HEK293T (cell line): Measurements from ENCODE around the gene TCP11.

Source experiments
- CTCF ChIA-PET: fragments of 350-600 bp; formaldehyde crosslinking; extraction: SDS; loops from one replicate; lab custom pipeline; 2021; ENCODE audit warnings: antibody characterized with exemption, inconsistent platforms; lab: Yijun Ruan, JAX
- POLR2A ChIA-PET: fragments of 350-600 bp; formaldehyde crosslinking; extraction: SDS; loops from one replicate; lab custom pipeline; 2020; ENCODE audit warnings: antibody characterized with exemption, inconsistent platforms; lab: Yijun Ruan, JAX
- DNase-seq: peaks from one replicate; pipeline ENCODE4 v3.0.0; 2012; ENCODE audit warnings: mixed read lengths; ENCODE audit errors: extremely low spot score
- ARNT ChIP-seq: fragments of 450-650 bp; IDR thresholded peaks from 2 replicates; pipeline ENCODE4 v1.6.1; 2017; ENCODE audit warnings: mild to moderate bottlenecking
- BHLHE40 ChIP-seq: fragments of 450-650 bp; IDR thresholded peaks from 2 replicates; pipeline ENCODE4 v1.6.1; 2016; ENCODE audit warnings: mild to moderate bottlenecking, moderate library complexity, borderline replicate concordance
- CTBP1 ChIP-seq: fragments of 450-650 bp; IDR thresholded peaks from 2 replicates; pipeline ENCODE4 v1.6.1; 2016; ENCODE audit warnings: borderline replicate concordance
- ELF4 ChIP-seq: fragments of 450-650 bp; IDR thresholded peaks from 2 replicates; pipeline ENCODE4 v1.6.1; 2017; ENCODE audit warnings: antibody characterized with exemption
- FOXA1 ChIP-seq: fragments of 450-650 bp; IDR thresholded peaks from 2 replicates; pipeline ENCODE4 v1.6.1; 2016; ENCODE audit warnings: mild to moderate bottlenecking
- FOXK2 ChIP-seq: fragments of 450-650 bp; IDR thresholded peaks from 2 replicates; pipeline ENCODE4 v1.6.1; 2016; ENCODE audit warnings: mild to moderate bottlenecking
- FOXM1 ChIP-seq: fragments of 450-650 bp; IDR thresholded peaks from 2 replicates; pipeline ENCODE4 v1.6.1; 2017; ENCODE audit warnings: mild to moderate bottlenecking, borderline replicate concordance
- HDGF ChIP-seq: fragments of 450-650 bp; IDR thresholded peaks from 2 replicates; pipeline ENCODE4 v1.6.1; 2017; ENCODE audit warnings: antibody characterized with exemption, borderline replicate concordance
- L3MBTL2 ChIP-seq: fragments of 450-650 bp; conservative IDR thresholded peaks from 2 replicates; pipeline ENCODE4 v1.6.1; 2016; ENCODE audit warnings: mild to moderate bottlenecking
- LEF1 ChIP-seq: fragments of 450-650 bp; IDR thresholded peaks from 2 replicates; pipeline ENCODE4 v1.6.1; 2017; ENCODE audit warnings: mild to moderate bottlenecking, borderline replicate concordance
- NFRKB ChIP-seq: fragments of 450-650 bp; IDR thresholded peaks from 2 replicates; pipeline ENCODE4 v1.6.1; 2016; ENCODE audit warnings: mild to moderate bottlenecking, moderate library complexity
- SP1 ChIP-seq: fragments of 450-650 bp; IDR thresholded peaks from 2 replicates; pipeline ENCODE4 v1.6.1; 2017
- SUZ12 ChIP-seq: fragments of 450-650 bp; IDR thresholded peaks from 2 replicates; pipeline ENCODE4 v1.6.1; 2016; ENCODE audit warnings: mild to moderate bottlenecking
- TARDBP ChIP-seq: fragments of 450-650 bp; IDR thresholded peaks from 2 replicates; pipeline ENCODE4 v1.6.1; 2016
- ZNF384 ChIP-seq: fragments of 450-650 bp; IDR thresholded peaks from 2 replicates; pipeline ENCODE4 v1.6.1; 2016
- TF ChIP-seq, protein P1 (sequence below): fragments of 450-650 bp; IDR thresholded peaks from 2 replicates; pipeline ENCODE4 v1.6.1; 2016

The TCP11 gene

GRCh38 chr6:35086636-35087360, 54.3 kb downstream of the TCP11 start:
- ChIA-PET POLR2A (no interaction called here), CTCF (interaction anchor here (0.6 kb wide), 1 partner anchor 12 kb away, joined by 3 read pairs; no protein-coding TSS in a partner anchor)
- DNase-seq: no peak
- TF ChIP-seq FOXA1 (no peak), FOXK2 (no peak), L3MBTL2 (no peak), FOXM1 (no peak), CTBP1 (no peak), NFRKB (no peak), ELF4 (no peak), LEF1 (no peak), HDGF (no peak)
- TF ChIP-seq, protein P1, sequence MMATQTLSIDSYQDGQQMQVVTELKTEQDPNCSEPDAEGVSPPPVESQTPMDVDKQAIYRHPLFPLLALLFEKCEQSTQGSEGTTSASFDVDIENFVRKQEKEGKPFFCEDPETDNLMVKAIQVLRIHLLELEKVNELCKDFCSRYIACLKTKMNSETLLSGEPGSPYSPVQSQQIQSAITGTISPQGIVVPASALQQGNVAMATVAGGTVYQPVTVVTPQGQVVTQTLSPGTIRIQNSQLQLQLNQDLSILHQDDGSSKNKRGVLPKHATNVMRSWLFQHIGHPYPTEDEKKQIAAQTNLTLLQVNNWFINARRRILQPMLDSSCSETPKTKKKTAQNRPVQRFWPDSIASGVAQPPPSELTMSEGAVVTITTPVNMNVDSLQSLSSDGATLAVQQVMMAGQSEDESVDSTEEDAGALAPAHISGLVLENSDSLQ: no peak

- POLR2A ChIA-PET: no interaction called here
Measured at GRCh38 chr6:35086282-35086632, 54.9 kb downstream of the TCP11 start.

DNA sequence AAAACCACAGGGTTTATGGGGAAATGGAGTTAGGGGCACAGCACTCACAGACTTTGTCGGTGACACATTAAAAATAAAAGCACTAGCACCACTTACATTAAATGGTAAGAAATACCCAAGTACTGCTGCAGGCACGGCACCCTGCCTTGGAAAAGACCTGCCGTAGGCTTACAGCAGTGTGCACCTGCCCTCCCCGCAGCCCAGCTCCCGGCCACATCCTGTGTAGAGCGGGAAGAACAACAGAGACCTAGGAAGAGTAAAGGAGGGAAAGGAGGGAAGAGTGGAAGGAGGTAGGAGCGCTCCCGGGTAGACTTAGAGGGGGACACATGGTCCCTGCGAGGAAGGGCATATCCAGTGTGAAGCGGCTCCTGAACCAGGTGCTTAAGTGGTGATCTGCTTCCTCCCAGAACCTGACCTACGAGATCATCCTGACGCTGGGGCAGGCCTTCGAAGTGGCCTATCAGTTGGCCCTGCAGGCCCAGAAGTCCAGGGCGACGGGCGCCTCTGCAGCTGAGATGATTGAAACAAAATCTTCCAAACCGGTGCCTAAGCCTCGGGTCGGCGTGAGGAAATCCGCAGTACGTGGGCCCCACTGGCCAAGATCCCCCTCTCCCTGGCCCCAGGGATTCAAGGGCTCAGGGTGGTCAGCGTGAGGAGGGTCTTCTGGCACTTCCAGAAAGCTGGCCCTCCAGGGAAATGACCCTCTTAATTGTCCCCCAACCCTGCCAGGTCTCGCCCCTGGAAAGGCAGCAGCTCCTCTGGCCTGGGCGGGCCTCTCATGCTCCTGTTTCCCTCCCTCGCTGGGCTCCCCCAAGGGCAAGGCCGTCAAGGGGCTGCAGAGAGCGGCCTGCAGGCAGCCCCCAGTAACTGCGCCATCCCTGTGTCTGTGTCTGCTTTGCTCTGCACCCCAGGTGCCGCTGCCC, 55.5 kb downstream of the TCP11 start:
- TF ChIP-seq TARDBP (no peak), L3MBTL2 (no peak), FOXA1 (no peak), HDGF (no peak), SUZ12 (no peak), NFRKB (no peak), SP1 (no peak), FOXK2 (no peak), LEF1 (no peak), FOXM1 (no peak), CTBP1 (no peak), ARNT (no peak), ZNF384 (no peak), ELF4 (no peak), BHLHE40 (no peak)
- TF ChIP-seq, protein P1: no peak
- ChIA-PET CTCF (no interaction called here), POLR2A (no interaction called here)
- DNase-seq: no peak

More at GRCh38 chr6:35086282-35086632, 54.9 kb downstream of the TCP11 start:
- CTCF ChIA-PET: no interaction called here
- TF ChIP-seq FOXA1: no peak
- no peak for TF ChIP-seq CTBP1
- TF ChIP-seq ELF4: no peak
- TF ChIP-seq ARNT: no peak
- no peak for TF ChIP-seq L3MBTL2
- no peak for TF ChIP-seq TARDBP
- no peak for TF ChIP-seq HDGF
- TF ChIP-seq BHLHE40: no peak
- no peak for DNase-seq

DNA sequence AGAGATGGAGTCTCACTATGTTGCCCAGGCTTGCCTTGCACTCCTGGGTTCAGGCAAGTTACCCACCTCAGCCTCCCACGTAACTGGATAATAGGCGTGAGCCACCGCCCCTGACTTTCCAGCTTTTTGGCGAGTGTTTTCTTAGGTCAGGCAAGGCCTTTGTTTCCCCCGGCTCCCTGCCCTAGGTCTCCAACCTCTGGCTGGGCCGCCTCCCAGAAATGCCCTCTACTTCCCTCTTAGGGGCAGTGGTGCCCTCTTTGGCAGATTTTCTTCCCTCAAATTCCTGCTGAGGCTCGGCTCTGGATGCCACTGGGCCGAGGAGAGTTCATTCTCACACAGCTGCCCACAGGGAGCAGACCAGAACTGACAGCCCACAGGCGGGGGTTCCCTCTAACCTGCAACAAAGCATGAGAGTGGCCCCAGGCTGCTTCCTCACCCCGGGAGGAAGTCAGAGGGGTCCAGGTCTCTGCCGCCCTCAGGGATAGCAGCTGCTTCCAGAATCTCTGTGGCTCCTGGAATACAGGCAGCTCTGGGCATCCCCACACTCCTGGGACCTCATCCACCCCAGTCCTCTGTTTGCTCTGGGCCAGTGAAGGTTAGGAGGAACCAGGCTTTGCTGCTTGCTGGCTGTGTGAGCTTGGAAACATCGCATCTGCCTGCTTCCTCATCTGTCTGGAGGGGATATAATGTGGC, 56.5 kb downstream of the TCP11 start:
- CTCF ChIA-PET: interaction anchor here (0.6 kb wide), 1 partner anchor 95 kb away, joined by 3 read pairs; no protein-coding TSS in a partner anchor
- TF ChIP-seq BHLHE40 (no peak), ELF4 (no peak), HDGF (no peak), FOXK2 (no peak)
- no peak for DNase-seq
- POLR2A ChIA-PET: interaction anchor here (0.7 kb wide), 1 partner anchor 9 kb away, joined by 3 read pairs; no protein-coding TSS in a partner anchor

GRCh38 chr6:35084041-35084491, 57.1 kb downstream of the TCP11 start:
- CTCF ChIA-PET: interaction anchor here (0.6 kb wide), 1 partner anchor 96 kb away, joined by 3 read pairs; no protein-coding TSS in a partner anchor

More at GRCh38 chr6:35084041-35084491, 57.1 kb downstream of the TCP11 start:
- no peak for DNase-seq
- POLR2A ChIA-PET: no interaction called here
- TF ChIP-seq FOXM1 (no peak), FOXK2 (no peak), SP1 (no peak), BHLHE40 (no peak), NFRKB (no peak), LEF1 (no peak), TARDBP (no peak), L3MBTL2 (no peak), CTBP1 (no peak), ELF4 (no peak), FOXA1 (no peak), SUZ12 (no peak), ARNT (no peak)
- TF ChIP-seq, protein P1: no peak
